IMR-90 (cell line): ENCODE measurements around the gene GARNL3. TPM values are rescaled to one million over a fixed set of nuclear protein-coding genes. Genes with fewer than 3 reads are reported as not detected.

ENCODE experiments used
- ATAC-seq: fragments of 200-7000 bp; cut with Tn5 transposase; 2 replicates; pipeline ENCODE4 v1.9.1; 2020; ENCODE audit warnings: low read depth, mild to moderate bottlenecking, moderate library complexity
- BruUV-seq: library from RNA; stranded (reverse); fragments of 400-500 nt; replicated peaks from 2 replicates; lab custom pipeline; 2021; lab: Mats Ljungman, UMichigan
- CTCF ChIA-PET: fragments of 300-600 bp; formaldehyde crosslinking; extraction: SDS; loops from one replicate; lab custom pipeline; 2021; ENCODE audit warnings: antibody characterized with exemption; lab: Yijun Ruan, JAX
- POLR2A ChIA-PET: fragments of 300-600 bp; sonication (Branson Sonifier 250); formaldehyde crosslinking; loops from one replicate; lab custom pipeline; 2022; ENCODE audit warnings: antibody characterized with exemption; ENCODE audit not compliant: unreplicated experiment; lab: Charles Lee
- DNase-seq: peaks from one replicate; pipeline ENCODE4 v3.0.0; 2013
- H2AFZ ChIP-seq: replicated peaks from 2 replicates; pipeline ENCODE3; 2013; ENCODE audit warnings: low read length, mild to moderate bottlenecking; ENCODE audit not compliant: poor library complexity
- H2AK5ac ChIP-seq: 2 replicates; pipeline ENCODE4 v1.6.1; 2013; ENCODE audit warnings: low read depth, low read length, inconsistent platforms
- H2AK9ac ChIP-seq: replicated peaks from 2 replicates; pipeline ENCODE3; 2013; ENCODE audit warnings: mild to moderate bottlenecking, low read depth, low read length, moderate library complexity; ENCODE audit not compliant: poor library complexity
- H2BK120ac ChIP-seq: 2 replicates; pipeline ENCODE4 v1.6.1; 2013; ENCODE audit warnings: low read depth, low read length, inconsistent platforms
- H2BK15ac ChIP-seq: 3 replicates; pipeline ENCODE4 v1.6.1; 2013; ENCODE audit warnings: low read depth, low read length, inconsistent platforms
- H2BK20ac ChIP-seq: 2 replicates; pipeline ENCODE4 v1.6.1; 2013; ENCODE audit warnings: low read depth, mild to moderate bottlenecking, inconsistent platforms, low read length, moderate library complexity
- H2BK5ac ChIP-seq: 2 replicates; pipeline ENCODE4 v1.6.1; 2013; ENCODE audit warnings: mild to moderate bottlenecking, low read depth, low read length, inconsistent platforms; ENCODE audit not compliant: poor library complexity, severe bottlenecking
- H3K14ac ChIP-seq: replicated peaks from 2 replicates; pipeline ENCODE4 v1.6.1; 2013; ENCODE audit warnings: low read depth, low read length, inconsistent platforms
- H3K18ac ChIP-seq: 2 replicates; pipeline ENCODE4 v1.6.1; 2013; ENCODE audit warnings: low read depth, low read length, control low read depth
- H3K23ac ChIP-seq: 2 replicates; pipeline ENCODE4 v1.6.1; 2013; ENCODE audit warnings: low read depth, low read length, inconsistent platforms
- H3K27ac ChIP-seq: 2 replicates; pipeline ENCODE4 v1.5.1; 2013; ENCODE audit warnings: mild to moderate bottlenecking, control low read depth, low read length; ENCODE audit not compliant: insufficient read depth
- H3K27me3 ChIP-seq: 2 replicates; pipeline ENCODE4 v1.6.1; 2013; ENCODE audit warnings: low read length; ENCODE audit not compliant: control insufficient read depth, insufficient read depth
- H3K36me3 ChIP-seq: 2 replicates; pipeline ENCODE4 v1.6.1; 2013; ENCODE audit warnings: low read length, mixed read lengths; ENCODE audit not compliant: control insufficient read depth, insufficient read depth
- H3K4ac ChIP-seq: 2 replicates; pipeline ENCODE4 v1.6.1; 2013; ENCODE audit warnings: low read depth, low read length, inconsistent platforms
- H3K4me1 ChIP-seq: 2 replicates; pipeline ENCODE4 v1.6.1; 2013; ENCODE audit warnings: low read length, mixed read lengths; ENCODE audit not compliant: control insufficient read depth, insufficient read depth
- H3K4me2 ChIP-seq: 2 replicates; pipeline ENCODE4 v1.6.1; 2013; ENCODE audit warnings: low read depth, mild to moderate bottlenecking, control low read depth, low read length, moderate library complexity
- H3K4me3 ChIP-seq: 2 replicates; pipeline ENCODE4 v1.5.1; 2013; ENCODE audit warnings: low read depth, mild to moderate bottlenecking, control low read depth, low read length, moderate library complexity; ENCODE audit not compliant: insufficient read depth
- H3K56ac ChIP-seq: 2 replicates; pipeline ENCODE4 v1.6.1; 2013; ENCODE audit warnings: low read length, inconsistent platforms; ENCODE audit not compliant: insufficient read depth; ENCODE audit errors: extremely low read depth
- H3K79me1 ChIP-seq, 2 experiments: 2 replicates each; pipeline ENCODE4 v1.6.1; 2013; ENCODE audit warnings: low read length in 2 of 2, inconsistent platforms in 1 of 2, low read depth in 1 of 2
- H3K9ac ChIP-seq: 2 replicates; pipeline ENCODE4 v1.6.1; 2013; ENCODE audit warnings: low read depth, low read length, control low read depth
- H3K9me1 ChIP-seq: 2 replicates; pipeline ENCODE4 v1.6.1; 2013; ENCODE audit warnings: low read length, inconsistent platforms; ENCODE audit not compliant: insufficient read depth
- H3K9me3 ChIP-seq: 2 replicates; pipeline ENCODE4 v1.6.1; 2013; ENCODE audit warnings: low read length; ENCODE audit not compliant: control insufficient read depth, insufficient read depth
- H4K20me1 ChIP-seq: 2 replicates; pipeline ENCODE4 v1.6.1; 2013; ENCODE audit warnings: low read length, inconsistent platforms; ENCODE audit not compliant: insufficient read depth
- H4K5ac ChIP-seq: 2 replicates; pipeline ENCODE4 v1.6.1; 2013; ENCODE audit warnings: mild to moderate bottlenecking, low read depth, low read length, control low read depth
- H4K8ac ChIP-seq, 2 experiments: 2 replicates each; pipeline ENCODE4 v1.6.1; 2013; ENCODE audit warnings: low read depth in 2 of 2, low read length in 2 of 2, control low read depth in 1 of 2, inconsistent platforms in 1 of 2
- H4K91ac ChIP-seq: 2 replicates; pipeline ENCODE4 v1.6.1; 2013; ENCODE audit warnings: low read depth, low read length, inconsistent platforms; ENCODE audit not compliant: insufficient read depth
- CEBPB ChIP-seq: IDR thresholded peaks from 2 replicates; pipeline ENCODE4 v1.6.1; 2012; ENCODE audit warnings: low read depth, low read length, improper control_type of control experiment
- FOS ChIP-seq: fragments of 150-350 bp; IDR thresholded peaks from 2 replicates; pipeline ENCODE4 v1.6.1; 2016; ENCODE audit warnings: low read depth, low read length
- MAFK ChIP-seq: IDR thresholded peaks from 2 replicates; pipeline ENCODE4 v1.6.1; 2012; ENCODE audit warnings: low read depth, low read length, improper control_type of control experiment
- MXI1 ChIP-seq: IDR thresholded peaks from 2 replicates; pipeline ENCODE4 v1.6.1; 2012; ENCODE audit warnings: low read depth, mild to moderate bottlenecking, low read length, moderate library complexity, borderline replicate concordance
- NFE2L2 ChIP-seq: fragments of 150-350 bp; IDR thresholded peaks from 2 replicates; pipeline ENCODE4 v1.6.1; 2016; ENCODE audit warnings: low read depth, mild to moderate bottlenecking, low read length
- RAD21 ChIP-seq: IDR thresholded peaks from 2 replicates; pipeline ENCODE4 v1.6.1; 2012; ENCODE audit warnings: low read length, improper control_type of control experiment
- RCOR1 ChIP-seq: IDR thresholded peaks from 2 replicates; pipeline ENCODE4 v1.6.1; 2012; ENCODE audit warnings: mild to moderate bottlenecking, low read length, improper control_type of control experiment; ENCODE audit not compliant: insufficient replicate concordance
- RFX5 ChIP-seq: IDR thresholded peaks from 2 replicates; pipeline ENCODE4 v1.8.0; 2012; ENCODE audit warnings: low read depth, mild to moderate bottlenecking, low read length, moderate library complexity
- WGBS, 2 experiments: methylation state at CpG; one replicate each; pipeline versions ENCODE4 v1.1.5 to v1.1.7; 2013; ENCODE audit warnings: missing lambda C conversion rate in 2 of 2; ENCODE audit not compliant: insufficient read length in 1 of 2; ENCODE audit errors: extremely low coverage in 2 of 2; 5-methylcytosine and 5-hydroxymethylcytosine counted together
- dilution Hi-C: fragments of 300-500 bp; cut with HindIII; formaldehyde crosslinking; loops from one replicate; pipeline ENCODE4 v1.14.3; 2018; ENCODE audit warnings: low sequenced_read_pairs; ENCODE audit not compliant: unreplicated experiment
- in situ Hi-C: fragments of 300-500 bp; cut with MboI; formaldehyde crosslinking; loops from 3 replicates; pipeline ENCODE4 v1.14.3; 2019; ENCODE audit warnings: low sequenced_read_pairs, inconsistent platforms, mixed read lengths
- intact Hi-C: fragments of 100-400 bp; cut with micrococcal nuclease; formaldehyde crosslinking; loops from 2 replicates; pipeline ENCODE4 v1.10.0; 2022
- polyA plus RNA-seq, 3 experiments: library from polyadenylated mRNA; depleted of rRNA; stranded (reverse); fragments of >200 nt; gene quantifications; 2 replicates each; pipeline ENCODE4 v1.2.3, GENCODE V29; 2012; ENCODE audit warnings: low replicate concordance in 1 of 3
- total RNA-seq: library from RNA; depleted of rRNA; stranded (reverse); fragments of >200 nt; gene quantifications from 2 replicates; pipeline ENCODE4 v1.2.3, GENCODE V29; 2012
- TF ChIP-seq, protein P1 (sequence below): fragments of 150-350 bp; IDR thresholded peaks from 2 replicates; pipeline ENCODE4 v1.6.1; 2016; ENCODE audit warnings: low read depth, mild to moderate bottlenecking, low read length, moderate library complexity, borderline replicate concordance

The GARNL3 gene
- total and polyA plus RNA-seq, 2 of the 4 experiments (the other 2 are of a cell fraction) = 1.9 to 5.0 TPM

DNA sequence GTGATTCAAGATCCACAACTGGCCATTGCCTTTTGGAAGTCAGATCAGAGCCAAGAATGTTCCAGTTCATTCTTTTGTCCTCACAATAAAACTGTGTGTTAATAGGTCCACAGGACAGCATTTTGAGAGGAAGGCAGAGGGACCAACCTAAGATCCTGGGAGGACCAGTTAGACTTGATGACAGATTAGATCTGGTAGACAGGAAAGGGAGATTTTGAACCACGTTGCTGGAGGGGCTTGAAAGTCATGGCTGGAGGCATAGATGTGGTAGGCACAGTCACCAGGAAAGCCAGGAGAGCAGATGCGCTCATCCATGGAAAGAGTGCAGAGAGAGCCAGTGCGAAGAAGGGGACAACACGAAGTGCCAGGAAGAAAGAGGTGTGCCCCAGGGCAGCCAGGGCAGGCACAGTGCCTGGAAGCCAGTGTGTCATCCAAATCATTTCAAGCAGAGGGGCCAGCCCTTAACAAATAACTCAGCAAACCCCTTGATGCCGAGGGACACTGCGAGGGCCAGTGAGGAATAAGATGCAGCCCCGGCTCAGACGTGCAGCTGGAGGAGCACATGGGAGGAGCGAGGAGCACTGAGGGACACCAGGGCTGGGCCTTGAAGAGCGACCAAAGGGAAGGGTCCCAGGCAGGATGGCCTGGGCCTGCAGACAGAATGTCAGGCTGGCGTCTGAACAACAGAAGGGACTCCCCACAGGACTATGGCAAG lies 119.6 kb downstream of the GARNL3 start (continued):
- TF ChIP-seq NFE2L2 = no peak

DNA sequence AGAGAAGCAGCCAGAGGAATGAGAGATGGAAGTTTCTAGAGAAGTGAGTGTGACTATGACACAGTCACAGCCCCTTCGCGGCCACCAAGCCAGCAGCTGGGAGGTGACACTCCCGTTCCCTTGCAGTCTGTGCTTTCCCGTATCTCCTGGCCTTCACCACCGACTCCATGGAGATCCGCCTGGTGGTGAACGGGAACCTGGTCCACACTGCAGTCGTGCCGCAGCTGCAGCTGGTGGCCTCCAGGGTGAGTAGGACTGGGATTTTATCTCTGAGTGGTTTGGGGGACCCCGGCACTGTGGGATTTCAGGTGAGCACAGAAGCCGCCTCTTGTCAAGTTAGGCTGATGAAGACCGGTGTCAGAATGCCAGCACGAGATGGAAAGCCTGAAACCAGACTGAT lies 120.3 kb downstream of the GARNL3 start:
- BruUV-seq = no TSS peak
- in situ Hi-C loops (loop anchor here (25.0 kb wide), 1 partner anchor 448 kb away; no protein-coding TSS in a partner anchor), dilution Hi-C loops (no loop called here), intact Hi-C loops (no loop called here)
- Histone ChIP-seq H3K27me3 (peaks cover 28% of the 10 kb centered on the region), H2BK15ac (no peak overlapping the region), H3K9me3 (no peaks in the 10 kb centered on the region), H3K56ac (no peak overlapping the region), H2BK120ac (no peak overlapping the region), H3K4me2 (no peak overlapping the region), H4K91ac (no peak overlapping the region), H3K9ac (no peak overlapping the region), H3K4ac (no peak overlapping the region), H2AK5ac (no peak overlapping the region), H3K23ac (no peak overlapping the region), H3K18ac (no peak overlapping the region), H3K4me1 (peaks cover 5% of the 10 kb centered on the region), H2BK5ac (no peak overlapping the region), H4K5ac (no peak overlapping the region), H2AK9ac (no peak overlapping the region), H2AFZ (no peak overlapping the region), H3K36me3 (no peaks in the 10 kb centered on the region), H2BK20ac (no peak overlapping the region), H3K9me1 (peaks cover 6% of the 10 kb centered on the region; the same call in 1 of the 2 replicates), H3K79me1 (no peaks in the 10 kb centered on the region), H3K27ac (no peak overlapping the region), H4K8ac (no peak overlapping the region), H3K4me3 (no peak overlapping the region), H4K20me1 (peaks cover 9% of the 10 kb centered on the region; the same call in 1 of the 2 replicates), H3K14ac (no peak overlapping the region)
- no peak for TF ChIP-seq MXI1
- TF ChIP-seq CEBPB = no peak
- TF ChIP-seq RAD21 = no peak
- TF ChIP-seq RFX5 = no peak
- TF ChIP-seq RCOR1 = no peak
- no peak for TF ChIP-seq MAFK
- TF ChIP-seq, protein P1, sequence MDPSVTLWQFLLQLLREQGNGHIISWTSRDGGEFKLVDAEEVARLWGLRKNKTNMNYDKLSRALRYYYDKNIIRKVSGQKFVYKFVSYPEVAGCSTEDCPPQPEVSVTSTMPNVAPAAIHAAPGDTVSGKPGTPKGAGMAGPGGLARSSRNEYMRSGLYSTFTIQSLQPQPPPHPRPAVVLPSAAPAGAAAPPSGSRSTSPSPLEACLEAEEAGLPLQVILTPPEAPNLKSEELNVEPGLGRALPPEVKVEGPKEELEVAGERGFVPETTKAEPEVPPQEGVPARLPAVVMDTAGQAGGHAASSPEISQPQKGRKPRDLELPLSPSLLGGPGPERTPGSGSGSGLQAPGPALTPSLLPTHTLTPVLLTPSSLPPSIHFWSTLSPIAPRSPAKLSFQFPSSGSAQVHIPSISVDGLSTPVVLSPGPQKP = no peak
- TF ChIP-seq NFE2L2 = no peak
- no peak for TF ChIP-seq FOS
- CTCF ChIA-PET = no interaction called here
- POLR2A ChIA-PET = no interaction called here
- no peak for DNase-seq
- WGBS, 2 experiments = 83% methylated on average over 2 of the region's 13 CpGs; no CpG with 5 or more reads in 1 of the 2 experiments
- ATAC-seq = no peak
